ENCODE measurements around the gene CBX2. TPM values are rescaled to one million over a fixed set of nuclear protein-coding genes. Genes with fewer than 3 reads are reported as not detected.
A peak's percentile ranks its signal among the peaks of the same experiment; 100 is the strongest.

The CBX2 gene
- total and polyA plus RNA-seq, 2 donors (not counting 1 experiment from before 2014, with no cell fraction given) = 0.77 to 0.83 TPM

DNA sequence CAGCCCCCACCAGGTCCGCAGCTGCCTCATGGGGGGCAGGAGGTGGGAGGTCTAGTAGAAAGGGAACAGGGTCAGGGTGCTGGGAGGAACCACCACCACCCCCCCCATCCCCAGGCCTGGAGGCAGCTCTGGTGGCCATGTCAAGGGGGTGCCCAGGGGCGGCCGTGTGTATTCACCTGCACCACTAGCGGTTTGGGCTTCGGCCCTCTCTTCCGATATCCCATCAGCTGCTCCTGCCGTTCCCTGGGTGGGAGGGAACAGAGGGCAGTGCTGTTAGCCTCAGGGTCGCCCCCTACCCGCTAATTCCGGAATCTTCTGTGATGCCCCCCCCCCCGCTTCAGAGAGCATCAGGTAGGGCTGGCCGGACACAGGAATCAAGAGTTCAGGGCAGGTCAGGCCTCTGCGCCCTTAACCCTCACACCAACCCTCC lies 57.5 kb downstream of the CBX2 start:
- no peak for DNase-seq (ENCODE audit: low read depth in 2 of 2)
- no peak overlapping the region for H3K9ac ChIP-seq (ENCODE audit: insufficient read depth, low read length)
- no peaks in the 10 kb centered on the region for H3K9me3 ChIP-seq (ENCODE audit: control insufficient read depth, insufficient read depth, low read depth, low read length)
- peaks cover 5% of the 10 kb centered on the region for H3K27me3 ChIP-seq (ENCODE audit: control insufficient read depth, insufficient read depth, low read length)
- no peak overlapping the region for H3K4me3 ChIP-seq (replicated peaks in 1 of 4; ENCODE audit: control extremely low read depth in 1 of 4, insufficient read depth in 1 of 4, low read depth in 3 of 4, low read length in 4 of 4)
- H3K79me2 ChIP-seq (ENCODE audit: control insufficient read depth, insufficient read depth, low read length) = peaks cover 13% of the 10 kb centered on the region
- H3K27ac ChIP-seq (ENCODE audit: insufficient read depth, low read length) = no peak overlapping the region
- TF ChIP-seq CTCF (conservative IDR thresholded peaks at IDR 0.05 in 1 of 2, IDR thresholded peaks at IDR 0.05 in 1 of 2; ENCODE audit: low read depth in 1 of 2, low read length in 2 of 2) (no peak), EZH2 (IDR thresholded peaks at IDR 0.05; ENCODE audit: low read length, missing control alignments) (no peak)
- H3K4me1 ChIP-seq (ENCODE audit: control insufficient read depth, extremely low read depth, insufficient read depth, low read length) = peaks cover 18% of the 10 kb centered on the region
- no peaks in the 10 kb centered on the region for H4K20me1 ChIP-seq (ENCODE audit: control insufficient read depth, extremely low read depth, insufficient read depth, low read length)
- H2AFZ ChIP-seq (ENCODE audit: low read length) = no peak overlapping the region
- no peak overlapping the region for H3K4me2 ChIP-seq (ENCODE audit: extremely low read depth, insufficient read depth, low read length)
- H3K36me3 ChIP-seq (ENCODE audit: control insufficient read depth, insufficient read depth, low read length) = peaks cover 18% of the 10 kb centered on the region

- Histone ChIP-seq H3K27ac (ENCODE audit: insufficient read depth, low read length) (no peak overlapping the region), H2AFZ (ENCODE audit: low read length) (no peak overlapping the region), H3K9me3 (ENCODE audit: control insufficient read depth, insufficient read depth, low read depth, low read length) (no peaks in the 10 kb centered on the region), H3K36me3 (ENCODE audit: control insufficient read depth, insufficient read depth, low read length) (peaks cover 18% of the 10 kb centered on the region), H3K9ac (ENCODE audit: insufficient read depth, low read length) (no peak overlapping the region), H3K79me2 (ENCODE audit: control insufficient read depth, insufficient read depth, low read length) (peaks cover 13% of the 10 kb centered on the region), H3K4me3 (replicated peaks in 1 of 4; ENCODE audit: control extremely low read depth in 1 of 4, insufficient read depth in 1 of 4, low read depth in 3 of 4, low read length in 4 of 4) (peak overlapping the region in 1 of 4 experiments; percentile 74), H3K27me3 (ENCODE audit: control insufficient read depth, insufficient read depth, low read length) (peaks cover 11% of the 10 kb centered on the region), H3K4me1 (ENCODE audit: control insufficient read depth, extremely low read depth, insufficient read depth, low read length) (peaks cover 18% of the 10 kb centered on the region), H3K4me2 (ENCODE audit: extremely low read depth, insufficient read depth, low read length) (no peak overlapping the region), H4K20me1 (ENCODE audit: control insufficient read depth, extremely low read depth, insufficient read depth, low read length) (no peaks in the 10 kb centered on the region)
- TF ChIP-seq CTCF (conservative IDR thresholded peaks at IDR 0.05 in 1 of 2, IDR thresholded peaks at IDR 0.05 in 1 of 2; ENCODE audit: low read depth in 1 of 2, low read length in 2 of 2) (no peak), EZH2 (IDR thresholded peaks at IDR 0.05; ENCODE audit: low read length, missing control alignments) (no peak)
- no peak for DNase-seq (ENCODE audit: low read depth in 2 of 2)
Measured at GRCh38 chr17:79835953-79836509, 58.1 kb downstream of the CBX2 start.

DNA sequence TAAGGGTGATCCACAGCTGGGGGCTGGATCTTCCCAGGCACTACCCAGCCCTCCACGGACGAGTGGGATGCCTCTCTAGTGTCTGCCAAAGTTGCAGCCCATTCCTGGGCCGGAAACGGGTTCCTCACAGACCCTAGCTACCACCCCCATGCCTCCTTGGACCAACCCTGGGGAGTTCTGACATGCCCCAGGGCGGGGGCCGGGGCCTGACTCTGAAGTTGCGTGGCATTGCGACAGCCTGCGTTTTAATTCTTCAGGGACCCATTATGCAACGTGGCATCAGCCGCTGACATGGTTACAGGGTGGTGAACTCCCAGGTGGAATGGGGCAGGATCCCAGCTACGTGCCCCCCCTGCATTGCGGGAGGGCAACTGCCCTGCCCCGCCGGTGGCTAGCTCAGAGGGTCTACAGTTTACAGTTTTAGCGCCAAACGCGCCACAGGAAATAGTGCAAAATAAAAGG lies 58.6 kb downstream of the CBX2 start:
- Histone ChIP-seq H2AFZ (ENCODE audit: low read length) (no peak overlapping the region), H3K79me2 (ENCODE audit: control insufficient read depth, insufficient read depth, low read length) (peaks cover 13% of the 10 kb centered on the region), H3K9ac (ENCODE audit: insufficient read depth, low read length) (no peak overlapping the region), H4K20me1 (ENCODE audit: control insufficient read depth, extremely low read depth, insufficient read depth, low read length) (no peaks in the 10 kb centered on the region), H3K4me3 (replicated peaks in 1 of 4; ENCODE audit: control extremely low read depth in 1 of 4, insufficient read depth in 1 of 4, low read depth in 3 of 4, low read length in 4 of 4) (peak overlapping the region; percentile 21 to 91 (median 60)), H3K9me3 (ENCODE audit: control insufficient read depth, insufficient read depth, low read depth, low read length) (no peaks in the 10 kb centered on the region), H3K27ac (ENCODE audit: insufficient read depth, low read length) (no peak overlapping the region), H3K4me1 (ENCODE audit: control insufficient read depth, extremely low read depth, insufficient read depth, low read length) (peaks cover 18% of the 10 kb centered on the region), H3K36me3 (ENCODE audit: control insufficient read depth, insufficient read depth, low read length) (peaks cover 18% of the 10 kb centered on the region), H3K27me3 (ENCODE audit: control insufficient read depth, insufficient read depth, low read length) (peaks cover 16% of the 10 kb centered on the region), H3K4me2 (ENCODE audit: extremely low read depth, insufficient read depth, low read length) (peak overlapping the region; percentile 99)
- DNase-seq (ENCODE audit: low read depth in 2 of 2) = peak in 1 of 2 donors; percentile 63
- no peak for TF ChIP-seq EZH2 (IDR thresholded peaks at IDR 0.05; ENCODE audit: low read length, missing control alignments)
- no peak for TF ChIP-seq CTCF (conservative IDR thresholded peaks at IDR 0.05 in 1 of 2, IDR thresholded peaks at IDR 0.05 in 1 of 2; ENCODE audit: low read depth in 1 of 2, low read length in 2 of 2)

All from fibroblast of lung (primary cell).